SK-N-SH (cell line): ENCODE data around the gene ARHGAP6. TPM values are rescaled to one million over a fixed set of nuclear protein-coding genes. Genes with fewer than 3 reads are reported as not detected.

Experiments
- CTCF ChIA-PET: fragments of 300-600, 350-600 bp; formaldehyde crosslinking; extraction: SDS; loops from one replicate; lab custom pipeline; 2021; lab: Yijun Ruan, JAX
- POLR2A ChIA-PET: fragments of 350-600 bp; sonication (Branson Sonifier 250); formaldehyde crosslinking; extraction: SDS; loops from one replicate; lab custom pipeline; 2020; ENCODE audit warnings: antibody characterized with exemption, inconsistent platforms; lab: Yijun Ruan, JAX
- DNase-seq: peaks from one replicate; pipeline ENCODE4 v3.0.0; 2012
- H2AFZ ChIP-seq: fragments of 200-600 bp; sonication (generic); 2 replicates; pipeline ENCODE4 v1.8.1; 2016; ENCODE audit warnings: antibody characterized with exemption, mild to moderate bottlenecking, low read depth
- H3F3A ChIP-seq: fragments of 200-600 bp; sonication (generic); replicated peaks from 2 replicates; pipeline ENCODE3; 2016; ENCODE audit warnings: antibody characterized with exemption, mild to moderate bottlenecking; ENCODE audit not compliant: insufficient read depth
- H3K27ac ChIP-seq, 2 experiments: fragments of 200-500 bp in 1 of 2; fragments of 200-600 bp in 1 of 2; sonication (Bioruptor generic) in 1 of 2; sonication (generic), shearing (Covaris generic) in 1 of 2; 2 replicates each; pipeline versions ENCODE4 v1.5.1 to v1.6.1; 2014 to 2016; ENCODE audit warnings: low read depth in 2 of 2, inconsistent platforms in 1 of 2, low read length in 1 of 2, mild to moderate bottlenecking in 1 of 2, mixed read lengths in 1 of 2
- H3K27me3 ChIP-seq: fragments of 200-600 bp; sonication (generic), shearing (Covaris generic); 2 replicates; pipeline ENCODE4 v1.6.1; 2016; ENCODE audit warnings: mixed run types; ENCODE audit not compliant: insufficient read depth
- H3K36me3 ChIP-seq, 2 experiments: fragments of 200-500 bp in 1 of 2; fragments of 200-600 bp in 1 of 2; sonication (Bioruptor generic) in 1 of 2; sonication (generic) in 1 of 2; replicated peaks in 1 of 2; 2 replicates each; pipeline versions ENCODE3 to v1.5.1; 2014 to 2016; ENCODE audit warnings: low read length in 1 of 2, mild to moderate bottlenecking in 1 of 2; ENCODE audit not compliant: insufficient read depth in 2 of 2, control insufficient read depth in 1 of 2
- H3K4me1 ChIP-seq, 2 experiments: fragments of 200-500 bp in 1 of 2; fragments of 200-600 bp in 1 of 2; sonication (Bioruptor generic) in 1 of 2; sonication (generic), shearing (Covaris generic) in 1 of 2; 2 replicates each; pipeline versions ENCODE4 v1.5.1 to v1.6.1; 2014 to 2016; ENCODE audit warnings: low read depth in 1 of 2, low read length in 1 of 2, mixed run types in 1 of 2; ENCODE audit not compliant: insufficient read depth in 2 of 2, control insufficient read depth in 1 of 2
- H3K4me2 ChIP-seq: fragments of 200-600 bp; sonication (generic), shearing (Covaris generic); 2 replicates; pipeline ENCODE4 v1.6.1; 2017; ENCODE audit warnings: mixed run types
- H3K4me3 ChIP-seq, 2 experiments: fragments of 200-500 bp in 1 of 2; fragments of 200-600 bp in 1 of 2; sonication (Bioruptor generic) in 1 of 2; sonication (generic), shearing (Covaris generic) in 1 of 2; 2 replicates each; pipeline versions ENCODE4 v1.5.1 to v1.8.1; 2014 to 2016; ENCODE audit warnings: low read depth in 2 of 2, inconsistent platforms in 1 of 2, low read length in 1 of 2, mild to moderate bottlenecking in 1 of 2, mixed read lengths in 1 of 2, moderate library complexity in 1 of 2
- H3K79me2 ChIP-seq: fragments of 200-600 bp; sonication (generic); 2 replicates; pipeline ENCODE4 v1.8.1; 2017; ENCODE audit warnings: mild to moderate bottlenecking; ENCODE audit not compliant: insufficient read depth
- H3K9ac ChIP-seq: fragments of 200-600 bp; sonication (generic); 2 replicates; pipeline ENCODE4 v1.6.1; 2017; ENCODE audit warnings: mixed run types
- H3K9me2 ChIP-seq: fragments of 200-600 bp; sonication (generic); 2 replicates; pipeline ENCODE4 v1.6.1; 2017; ENCODE audit warnings: mixed run types
- H3K9me3 ChIP-seq: fragments of 200-600 bp; sonication (generic); 2 replicates; pipeline ENCODE4 v1.6.1; 2017; ENCODE audit warnings: mixed run types, mild to moderate bottlenecking, moderate library complexity
- H4K20me1 ChIP-seq: fragments of 200-600 bp; sonication (generic); 2 replicates; pipeline ENCODE4 v1.6.1; 2017; ENCODE audit warnings: mild to moderate bottlenecking, mixed run types; ENCODE audit not compliant: insufficient read depth
- CHD2 ChIP-seq: fragments of 150-350 bp; IDR thresholded peaks from 2 replicates; pipeline ENCODE4 v1.6.1; 2018; ENCODE audit warnings: low read length; ENCODE audit not compliant: partially characterized antibody
- EP300 ChIP-seq, 2 experiments: IDR thresholded peaks; 2 replicates each; pipeline versions ENCODE4 v1.4.0 to v1.6.1; 2012; ENCODE audit warnings: borderline replicate concordance in 1 of 2, low read depth in 1 of 2, low read length in 1 of 2
- FOXJ3 ChIP-seq: sonication (generic); formaldehyde crosslinking; IDR thresholded peaks from 2 replicates; pipeline ENCODE4 v1.5.1; 2020; ENCODE audit warnings: mild to moderate bottlenecking, missing genetic modification reagents
- JUND ChIP-seq: IDR thresholded peaks from 2 replicates; pipeline ENCODE4 v1.4.0; 2012
- MEF2A ChIP-seq: IDR thresholded peaks from 2 replicates; pipeline ENCODE4 v1.4.0; 2012; ENCODE audit warnings: low read depth, borderline replicate concordance
- NFIC ChIP-seq: IDR thresholded peaks from 2 replicates; pipeline ENCODE4 v1.4.0; 2012; ENCODE audit warnings: borderline replicate concordance
- POLR2AphosphoS5 ChIP-seq: IDR thresholded peaks from 2 replicates; pipeline ENCODE4 v1.6.1; 2012; ENCODE audit warnings: low read depth, low read length
- RAD21 ChIP-seq: IDR thresholded peaks from 2 replicates; pipeline ENCODE4 v1.6.1; 2012; ENCODE audit warnings: mild to moderate bottlenecking, low read length
- RFX5 ChIP-seq: IDR thresholded peaks from 2 replicates; pipeline ENCODE4 v1.6.1; 2012; ENCODE audit warnings: mild to moderate bottlenecking, improper control_type of control experiment, low read length
- RXRA ChIP-seq: IDR thresholded peaks from 2 replicates; pipeline ENCODE4 v1.4.0; 2012; ENCODE audit warnings: low read depth, mild to moderate bottlenecking, borderline replicate concordance
- SIN3A ChIP-seq: IDR thresholded peaks from 2 replicates; pipeline ENCODE4 v1.6.1; 2012; ENCODE audit warnings: low read depth, mild to moderate bottlenecking, low read length, moderate library complexity, borderline replicate concordance
- SMC3 ChIP-seq: IDR thresholded peaks from 2 replicates; pipeline ENCODE4 v1.6.1; 2012; ENCODE audit warnings: low read depth, low read length, improper control_type of control experiment
- TAF1 ChIP-seq: IDR thresholded peaks from 2 replicates; pipeline ENCODE4 v1.6.1; 2012; ENCODE audit warnings: low read depth, mild to moderate bottlenecking, low read length, moderate library complexity, borderline replicate concordance
- TEAD4 ChIP-seq: IDR thresholded peaks from 2 replicates; pipeline ENCODE4 v1.4.0; 2012; ENCODE audit warnings: mild to moderate bottlenecking, borderline replicate concordance; ENCODE audit not compliant: insufficient read depth
- YY1 ChIP-seq: IDR thresholded peaks from 2 replicates; pipeline ENCODE4 v1.4.0; 2012; ENCODE audit warnings: low read depth, mild to moderate bottlenecking
- WGBS: methylation state at CpG from one replicate; pipeline ENCODE4 v1.1.6; 2017; ENCODE audit warnings: low lambda C conversion rate; 5-methylcytosine and 5-hydroxymethylcytosine counted together
- polyA plus RNA-seq, 3 experiments: library from polyadenylated mRNA; depleted of rRNA; stranded (reverse); fragments of >200 nt; gene quantifications; 2 replicates each; pipeline ENCODE4 v1.2.3, GENCODE V29; 2012
- TF ChIP-seq, protein P1 (sequence below): IDR thresholded peaks from 2 replicates; pipeline ENCODE4; 2012
- TF ChIP-seq, protein P2 (sequence below): fragments of 150-350 bp; IDR thresholded peaks from 2 replicates; pipeline ENCODE4 v1.6.1; 2016; ENCODE audit warnings: mild to moderate bottlenecking, low read depth, low read length
- TF ChIP-seq, protein P3 (sequence below): IDR thresholded peaks from 2 replicates; pipeline ENCODE4 v1.4.0; 2012; ENCODE audit warnings: low read depth, borderline replicate concordance
- TF ChIP-seq, protein P4 (sequence below): fragments of 200-600 bp; sonication (generic); IDR thresholded peaks from 2 replicates; pipeline ENCODE4 v1.6.1; 2017; ENCODE audit warnings: antibody characterized with exemption, mild to moderate bottlenecking, moderate library complexity

Gene ARHGAP6
- polyA plus RNA-seq, 1 of the 3 experiments (the other 2 are of a cell fraction), result 0.16 TPM

DNA sequence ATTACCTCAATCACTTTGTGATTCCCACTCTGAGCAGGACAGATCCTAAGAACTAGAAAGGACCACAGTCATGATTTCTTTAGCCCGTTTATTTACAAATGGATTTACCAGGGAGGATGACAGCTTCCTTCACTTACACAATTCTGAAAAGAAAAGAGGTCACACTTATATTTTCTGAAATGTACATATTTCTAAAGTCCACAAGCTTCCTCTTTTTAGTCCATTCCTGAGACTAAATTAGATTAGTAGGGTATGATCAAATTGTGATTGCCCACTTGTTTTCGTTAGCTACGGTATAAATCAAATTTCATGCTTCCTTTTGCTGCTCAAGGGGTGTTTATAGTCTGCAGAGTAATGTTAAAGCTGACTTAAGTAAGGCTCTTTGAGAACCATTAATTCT, 380.1 kb downstream of the ARHGAP6 start:
- H3K4me1 ChIP-seq, result no peaks in the 10 kb centered on the region
- H3K9me2 ChIP-seq, result no peaks in the 10 kb centered on the region
- no peak overlapping the region for H2AFZ ChIP-seq
- TF ChIP-seq CHD2 (no peak), RAD21 (no peak), RFX5 (no peak), YY1 (no peak), TEAD4 (no peak), POLR2AphosphoS5 (no peak), SIN3A (no peak), EP300 (IDR thresholded peaks at IDR 0.05; ENCODE audit: borderline replicate concordance in 1 of 2, low read depth in 1 of 2, low read length in 1 of 2) (no peak), NFIC (no peak), RXRA (no peak)
- TF ChIP-seq, protein P1, sequence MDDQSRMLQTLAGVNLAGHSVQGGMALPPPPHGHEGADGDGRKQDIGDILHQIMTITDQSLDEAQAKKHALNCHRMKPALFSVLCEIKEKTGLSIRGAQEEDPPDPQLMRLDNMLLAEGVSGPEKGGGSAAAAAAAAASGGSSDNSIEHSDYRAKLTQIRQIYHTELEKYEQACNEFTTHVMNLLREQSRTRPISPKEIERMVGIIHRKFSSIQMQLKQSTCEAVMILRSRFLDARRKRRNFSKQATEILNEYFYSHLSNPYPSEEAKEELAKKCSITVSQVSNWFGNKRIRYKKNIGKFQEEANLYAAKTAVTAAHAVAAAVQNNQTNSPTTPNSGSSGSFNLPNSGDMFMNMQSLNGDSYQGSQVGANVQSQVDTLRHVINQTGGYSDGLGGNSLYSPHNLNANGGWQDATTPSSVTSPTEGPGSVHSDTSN, result no peak
- TF ChIP-seq, protein P2, sequence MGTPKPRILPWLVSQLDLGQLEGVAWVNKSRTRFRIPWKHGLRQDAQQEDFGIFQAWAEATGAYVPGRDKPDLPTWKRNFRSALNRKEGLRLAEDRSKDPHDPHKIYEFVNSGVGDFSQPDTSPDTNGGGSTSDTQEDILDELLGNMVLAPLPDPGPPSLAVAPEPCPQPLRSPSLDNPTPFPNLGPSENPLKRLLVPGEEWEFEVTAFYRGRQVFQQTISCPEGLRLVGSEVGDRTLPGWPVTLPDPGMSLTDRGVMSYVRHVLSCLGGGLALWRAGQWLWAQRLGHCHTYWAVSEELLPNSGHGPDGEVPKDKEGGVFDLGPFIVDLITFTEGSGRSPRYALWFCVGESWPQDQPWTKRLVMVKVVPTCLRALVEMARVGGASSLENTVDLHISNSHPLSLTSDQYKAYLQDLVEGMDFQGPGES, result no peak
- TF ChIP-seq, protein P3, sequence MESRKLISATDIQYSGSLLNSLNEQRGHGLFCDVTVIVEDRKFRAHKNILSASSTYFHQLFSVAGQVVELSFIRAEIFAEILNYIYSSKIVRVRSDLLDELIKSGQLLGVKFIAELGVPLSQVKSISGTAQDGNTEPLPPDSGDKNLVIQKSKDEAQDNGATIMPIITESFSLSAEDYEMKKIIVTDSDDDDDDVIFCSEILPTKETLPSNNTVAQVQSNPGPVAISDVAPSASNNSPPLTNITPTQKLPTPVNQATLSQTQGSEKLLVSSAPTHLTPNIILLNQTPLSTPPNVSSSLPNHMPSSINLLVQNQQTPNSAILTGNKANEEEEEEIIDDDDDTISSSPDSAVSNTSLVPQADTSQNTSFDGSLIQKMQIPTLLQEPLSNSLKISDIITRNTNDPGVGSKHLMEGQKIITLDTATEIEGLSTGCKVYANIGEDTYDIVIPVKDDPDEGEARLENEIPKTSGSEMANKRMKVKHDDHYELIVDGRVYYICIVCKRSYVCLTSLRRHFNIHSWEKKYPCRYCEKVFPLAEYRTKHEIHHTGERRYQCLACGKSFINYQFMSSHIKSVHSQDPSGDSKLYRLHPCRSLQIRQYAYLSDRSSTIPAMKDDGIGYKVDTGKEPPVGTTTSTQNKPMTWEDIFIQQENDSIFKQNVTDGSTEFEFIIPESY, result no peak
- H3K4me3 ChIP-seq, result no peak overlapping the region
- CTCF ChIA-PET, result interaction anchor here (0.6 kb wide), 1 partner anchor 11 kb away, joined by 3 read pairs; no protein-coding TSS in a partner anchor
- 36% methylated on average over 3 of the region's 3 CpGs for WGBS
- no peak overlapping the region for H3K27ac ChIP-seq
- H3K9me3 ChIP-seq, result no peaks in the 10 kb centered on the region
- POLR2A ChIA-PET, result no interaction called here
- H3F3A ChIP-seq, result no peaks in the 10 kb centered on the region
- H3K27me3 ChIP-seq, result no peaks in the 10 kb centered on the region
- no peak overlapping the region for H3K9ac ChIP-seq
- no peaks in the 10 kb centered on the region for H4K20me1 ChIP-seq
- H3K4me2 ChIP-seq, result no peak overlapping the region
- H3K36me3 ChIP-seq, result no peaks in the 10 kb centered on the region
- no peaks in the 10 kb centered on the region for H3K79me2 ChIP-seq
- no peak for DNase-seq

DNA sequence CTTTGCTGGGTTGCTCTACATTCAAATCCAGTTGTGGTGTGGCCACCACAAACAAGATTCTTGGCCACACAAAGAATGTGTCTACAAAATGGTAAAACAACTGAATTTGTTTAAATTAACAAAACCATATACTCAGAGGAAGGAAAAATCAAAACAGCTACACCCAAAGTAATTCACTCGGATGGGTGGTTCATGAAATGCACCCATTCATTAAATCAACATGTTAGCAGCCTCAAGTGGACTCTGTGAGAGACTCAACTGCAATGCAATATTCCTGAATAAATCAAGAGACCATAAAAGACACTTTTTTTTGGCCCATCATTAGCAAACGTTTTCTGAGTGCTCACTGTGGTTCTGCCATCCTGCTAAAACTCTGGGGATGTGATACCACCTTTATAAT, 383.7 kb downstream of the ARHGAP6 start:
- H3K4me1 ChIP-seq, result no peaks in the 10 kb centered on the region
- no peak overlapping the region for H3K9ac ChIP-seq
- H3K4me2 ChIP-seq, result no peak overlapping the region
- no peaks in the 10 kb centered on the region for H3K9me3 ChIP-seq
- no peaks in the 10 kb centered on the region for H3K9me2 ChIP-seq
- H3K27ac ChIP-seq, result no peak overlapping the region
- no peak for DNase-seq
- no peaks in the 10 kb centered on the region for H3K79me2 ChIP-seq
- no peaks in the 10 kb centered on the region for H3K36me3 ChIP-seq
- WGBS, result 14% methylated on average over 2 of the region's 2 CpGs
- no peaks in the 10 kb centered on the region for H3K27me3 ChIP-seq
- H4K20me1 ChIP-seq, result no peaks in the 10 kb centered on the region
- CTCF ChIA-PET, result no interaction called here
- POLR2A ChIA-PET, result no interaction called here
- no peak overlapping the region for H3K4me3 ChIP-seq
- H3F3A ChIP-seq, result no peaks in the 10 kb centered on the region
- H2AFZ ChIP-seq, result no peak overlapping the region
- TF ChIP-seq YY1 (no peak), FOXJ3 (CRISPR knock-in tag) (no peak), TAF1 (no peak), MEF2A (no peak), SIN3A (no peak), SMC3 (no peak), RAD21 (no peak), JUND (no peak)
- TF ChIP-seq, protein P4, sequence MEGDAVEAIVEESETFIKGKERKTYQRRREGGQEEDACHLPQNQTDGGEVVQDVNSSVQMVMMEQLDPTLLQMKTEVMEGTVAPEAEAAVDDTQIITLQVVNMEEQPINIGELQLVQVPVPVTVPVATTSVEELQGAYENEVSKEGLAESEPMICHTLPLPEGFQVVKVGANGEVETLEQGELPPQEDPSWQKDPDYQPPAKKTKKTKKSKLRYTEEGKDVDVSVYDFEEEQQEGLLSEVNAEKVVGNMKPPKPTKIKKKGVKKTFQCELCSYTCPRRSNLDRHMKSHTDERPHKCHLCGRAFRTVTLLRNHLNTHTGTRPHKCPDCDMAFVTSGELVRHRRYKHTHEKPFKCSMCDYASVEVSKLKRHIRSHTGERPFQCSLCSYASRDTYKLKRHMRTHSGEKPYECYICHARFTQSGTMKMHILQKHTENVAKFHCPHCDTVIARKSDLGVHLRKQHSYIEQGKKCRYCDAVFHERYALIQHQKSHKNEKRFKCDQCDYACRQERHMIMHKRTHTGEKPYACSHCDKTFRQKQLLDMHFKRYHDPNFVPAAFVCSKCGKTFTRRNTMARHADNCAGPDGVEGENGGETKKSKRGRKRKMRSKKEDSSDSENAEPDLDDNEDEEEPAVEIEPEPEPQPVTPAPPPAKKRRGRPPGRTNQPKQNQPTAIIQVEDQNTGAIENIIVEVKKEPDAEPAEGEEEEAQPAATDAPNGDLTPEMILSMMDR, result no peak
